NCI-H2196 treated with DMSO at 0.1 percent for 48 hours (cell line): Measurements from ENCODE around the gene ABHD17A.

Experiments
- DNase-seq: peaks from one replicate; lab custom pipeline; 2025; ENCODE audit not compliant: unreplicated experiment; lab: John Stamatoyannopoulos, UW

Gene ABHD17A

GRCh38 chr19:1839658-1840540 lies 45.4 kb downstream of the ABHD17A start:
- DNase-seq, result no peak

GRCh38 chr19:1837625-1838105 lies 47.6 kb downstream of the ABHD17A start:
- no peak for DNase-seq

GRCh38 chr19:1837222-1837565 lies 48.1 kb downstream of the ABHD17A start:
- no peak for DNase-seq

- no peak for DNase-seq
These were observed 48.7 kb downstream of the ABHD17A start for GRCh38 chr19:1836458-1837221.

GRCh38 chr19:1833540-1833939 lies 51.8 kb downstream of the ABHD17A start:
- no peak for DNase-seq

GRCh38 chr19:1832046-1832663 lies 53.1 kb downstream of the ABHD17A start:
- DNase-seq, result no peak

GRCh38 chr19:1830978-1831377 lies 54.3 kb downstream of the ABHD17A start:
- DNase-seq, result no peak

- no peak for DNase-seq
These were observed 54.7 kb downstream of the ABHD17A start for GRCh38 chr19:1830568-1830967.

- DNase-seq, result no peak
These were observed 55.3 kb downstream of the ABHD17A start for GRCh38 chr19:1829958-1830357.

GRCh38 chr19:1828279-1829238 lies 56.7 kb downstream of the ABHD17A start:
- no peak for DNase-seq

- no peak for DNase-seq
These were observed 57.6 kb downstream of the ABHD17A start for GRCh38 chr19:1827566-1828278.
